ENCODE data around the gene PRDX5. TPM values are rescaled to one million over a fixed set of nuclear protein-coding genes. Genes with fewer than 3 reads are reported as not detected.

PRDX5 gene
- total and polyA plus RNA-seq, 2 donors from 2014 or later, result 192 to 1,026 TPM

DNA sequence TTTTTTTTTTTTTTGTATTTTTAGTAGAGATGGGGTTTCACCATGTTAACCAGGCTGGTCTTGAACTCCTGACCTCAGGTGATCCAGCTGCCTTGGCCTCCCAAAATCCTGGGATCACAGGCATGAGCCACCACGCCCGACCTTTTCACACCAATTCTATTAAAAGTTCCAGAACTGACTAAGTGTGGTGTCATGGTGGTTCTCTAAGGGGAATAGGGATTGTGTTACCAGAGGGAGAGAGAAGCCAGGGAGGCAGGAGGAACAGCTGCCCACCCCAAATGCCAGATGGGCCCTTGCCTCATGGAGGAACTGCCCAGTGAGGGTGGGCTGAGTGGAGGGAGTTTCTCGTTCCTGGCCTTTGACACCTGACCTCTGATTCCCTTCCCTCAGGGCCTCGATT, 47.0 kb downstream of the PRDX5 start:
- peaks cover 0 to 12% (median 4%) of the 10 kb centered on the region in 3 donors for H3K36me3 ChIP-seq (ENCODE audit: control insufficient read depth in 2 of 3, insufficient read depth in 3 of 3, low read length in 3 of 3)
- H3K27ac ChIP-seq (ENCODE audit: low read depth in 2 of 2, low read length in 2 of 2), result no peak overlapping the region
- no peaks in the 10 kb centered on the region for H3K27me3 ChIP-seq (ENCODE audit: control insufficient read depth, insufficient read depth, low read length)
- TF ChIP-seq, protein P1, sequence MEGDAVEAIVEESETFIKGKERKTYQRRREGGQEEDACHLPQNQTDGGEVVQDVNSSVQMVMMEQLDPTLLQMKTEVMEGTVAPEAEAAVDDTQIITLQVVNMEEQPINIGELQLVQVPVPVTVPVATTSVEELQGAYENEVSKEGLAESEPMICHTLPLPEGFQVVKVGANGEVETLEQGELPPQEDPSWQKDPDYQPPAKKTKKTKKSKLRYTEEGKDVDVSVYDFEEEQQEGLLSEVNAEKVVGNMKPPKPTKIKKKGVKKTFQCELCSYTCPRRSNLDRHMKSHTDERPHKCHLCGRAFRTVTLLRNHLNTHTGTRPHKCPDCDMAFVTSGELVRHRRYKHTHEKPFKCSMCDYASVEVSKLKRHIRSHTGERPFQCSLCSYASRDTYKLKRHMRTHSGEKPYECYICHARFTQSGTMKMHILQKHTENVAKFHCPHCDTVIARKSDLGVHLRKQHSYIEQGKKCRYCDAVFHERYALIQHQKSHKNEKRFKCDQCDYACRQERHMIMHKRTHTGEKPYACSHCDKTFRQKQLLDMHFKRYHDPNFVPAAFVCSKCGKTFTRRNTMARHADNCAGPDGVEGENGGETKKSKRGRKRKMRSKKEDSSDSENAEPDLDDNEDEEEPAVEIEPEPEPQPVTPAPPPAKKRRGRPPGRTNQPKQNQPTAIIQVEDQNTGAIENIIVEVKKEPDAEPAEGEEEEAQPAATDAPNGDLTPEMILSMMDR (IDR thresholded peaks at IDR 0.05; ENCODE audit: borderline replicate concordance, extremely low read depth, insufficient read depth), result no peak
- DNase-seq (no peak), FAIRE-seq (no peak)
- H3K4me3 ChIP-seq (ENCODE audit: low read length in 3 of 3), result no peak overlapping the region
- no peaks in the 10 kb centered on the region for H3K9me3 ChIP-seq (ENCODE audit: control insufficient read depth in 2 of 3, insufficient read depth in 1 of 3, low read length in 3 of 3)
- intact Hi-C loops (cut with DNase I), result no loop called here
- H3K4me1 ChIP-seq (ENCODE audit: control insufficient read depth in 2 of 3, insufficient read depth in 2 of 3, low read depth in 1 of 3, low read length in 3 of 3), result peaks cover 0 to 5% (median 0%) of the 10 kb centered on the region in 3 donors
- no peak overlapping the region for H3K9ac ChIP-seq (ENCODE audit: low read length in 3 of 3)

DNA sequence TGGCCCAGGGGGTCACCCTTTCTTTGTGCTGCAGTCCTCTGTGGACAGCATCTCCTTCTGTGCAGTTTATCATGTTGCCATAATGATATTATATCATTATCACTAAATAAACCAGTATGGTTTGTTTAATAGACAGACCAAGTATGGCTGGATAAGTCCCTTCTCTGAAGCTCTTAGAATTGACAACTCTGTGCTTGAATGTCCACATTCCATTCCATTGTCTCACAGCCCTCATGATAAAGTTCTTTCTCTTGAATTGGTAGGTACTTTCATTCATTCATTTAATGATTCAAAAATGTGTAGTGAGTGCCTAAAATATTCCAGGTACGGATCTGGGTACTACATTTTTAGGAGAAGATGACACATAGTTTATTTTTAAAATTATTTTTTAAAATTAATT, 48.8 kb downstream of the PRDX5 start:
- intact Hi-C loops (cut with DNase I), result no loop called here
- H3K4me3 ChIP-seq (ENCODE audit: low read length in 3 of 3), result no peak overlapping the region
- H3K9me3 ChIP-seq (ENCODE audit: control insufficient read depth in 2 of 3, insufficient read depth in 1 of 3, low read length in 3 of 3), result no peaks in the 10 kb centered on the region
- peaks cover 0 to 12% (median 4%) of the 10 kb centered on the region in 3 donors for H3K36me3 ChIP-seq (ENCODE audit: control insufficient read depth in 2 of 3, insufficient read depth in 3 of 3, low read length in 3 of 3)
- FAIRE-seq (no peak), DNase-seq (no peak)
- no peaks in the 10 kb centered on the region for H3K4me1 ChIP-seq (ENCODE audit: control insufficient read depth in 2 of 3, insufficient read depth in 2 of 3, low read depth in 1 of 3, low read length in 3 of 3)
- no peak overlapping the region for H3K27ac ChIP-seq (ENCODE audit: low read depth in 2 of 2, low read length in 2 of 2)
- TF ChIP-seq, protein P1 (IDR thresholded peaks at IDR 0.05; ENCODE audit: borderline replicate concordance, extremely low read depth, insufficient read depth), result no peak
- no peak overlapping the region for H3K9ac ChIP-seq (ENCODE audit: low read length in 3 of 3)
- no peaks in the 10 kb centered on the region for H3K27me3 ChIP-seq (ENCODE audit: control insufficient read depth, insufficient read depth, low read length)

DNA sequence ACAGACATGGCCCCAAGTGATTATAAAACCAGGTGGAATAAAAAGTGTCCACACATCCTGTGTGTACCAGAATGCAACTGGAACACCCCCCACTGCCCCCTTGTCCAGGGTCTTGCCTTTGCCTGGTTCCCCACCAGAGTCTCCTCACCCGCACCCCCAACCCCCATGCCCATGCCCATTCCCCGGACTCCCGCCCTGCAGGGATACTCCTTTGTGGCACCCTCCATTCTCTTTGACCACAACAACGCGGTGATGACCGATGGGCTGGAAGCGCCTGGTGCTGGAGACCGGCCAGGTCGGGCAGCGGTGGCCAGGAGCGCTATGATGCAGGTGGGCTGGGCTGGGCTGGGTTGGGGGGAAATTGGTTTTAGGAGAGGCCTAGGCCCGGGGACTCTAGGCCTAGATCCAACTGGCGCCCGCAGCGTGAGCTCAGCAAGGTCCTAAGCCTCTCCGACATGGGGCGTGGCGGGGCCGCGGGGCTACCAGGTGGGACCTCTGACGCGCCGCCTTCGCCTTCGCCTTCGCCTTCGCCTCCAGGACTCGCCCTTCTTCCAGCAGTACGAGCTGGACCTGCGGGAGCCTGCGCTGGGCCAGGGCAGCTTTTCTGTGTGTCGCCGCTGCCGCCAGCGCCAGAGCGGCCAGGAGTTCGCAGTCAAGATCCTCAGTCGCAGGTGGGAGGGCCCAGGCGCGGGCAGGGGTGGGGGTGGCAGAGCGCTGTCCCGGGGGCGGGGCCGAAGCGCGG, 50.2 kb downstream of the PRDX5 start:
- peaks cover 0 to 6% (median 4%) of the 10 kb centered on the region in 3 donors for H3K36me3 ChIP-seq (ENCODE audit: control insufficient read depth in 2 of 3, insufficient read depth in 3 of 3, low read length in 3 of 3)
- no peak overlapping the region for H3K9ac ChIP-seq (ENCODE audit: low read length in 3 of 3)
- H3K27me3 ChIP-seq (ENCODE audit: control insufficient read depth, insufficient read depth, low read length), result no peaks in the 10 kb centered on the region
- H3K4me3 ChIP-seq (ENCODE audit: low read length in 3 of 3), result no peak overlapping the region
- no peaks in the 10 kb centered on the region for H3K9me3 ChIP-seq (ENCODE audit: control insufficient read depth in 2 of 3, insufficient read depth in 1 of 3, low read length in 3 of 3)
- FAIRE-seq, result no peak
- TF ChIP-seq, protein P1 (IDR thresholded peaks at IDR 0.05; ENCODE audit: borderline replicate concordance, extremely low read depth, insufficient read depth), result no peak
- peak in 1 of 5 donors; percentile 54 for DNase-seq
- H3K27ac ChIP-seq (ENCODE audit: low read depth in 2 of 2, low read length in 2 of 2), result no peak overlapping the region
- H3K4me1 ChIP-seq (ENCODE audit: control insufficient read depth in 2 of 3, insufficient read depth in 2 of 3, low read depth in 1 of 3, low read length in 3 of 3), result no peaks in the 10 kb centered on the region
- intact Hi-C loops (cut with DNase I), result no loop called here

All from kidney (tissue), 14 donors.